Astrocyte of the hippocampus (primary cell): ENCODE data around the gene ALOX5AP.

Experiments used
- DNase-seq: peaks from one replicate; pipeline ENCODE4 v3.0.0; 2011; ENCODE audit warnings: low read depth, low spot score

The ALOX5AP gene

DNA sequence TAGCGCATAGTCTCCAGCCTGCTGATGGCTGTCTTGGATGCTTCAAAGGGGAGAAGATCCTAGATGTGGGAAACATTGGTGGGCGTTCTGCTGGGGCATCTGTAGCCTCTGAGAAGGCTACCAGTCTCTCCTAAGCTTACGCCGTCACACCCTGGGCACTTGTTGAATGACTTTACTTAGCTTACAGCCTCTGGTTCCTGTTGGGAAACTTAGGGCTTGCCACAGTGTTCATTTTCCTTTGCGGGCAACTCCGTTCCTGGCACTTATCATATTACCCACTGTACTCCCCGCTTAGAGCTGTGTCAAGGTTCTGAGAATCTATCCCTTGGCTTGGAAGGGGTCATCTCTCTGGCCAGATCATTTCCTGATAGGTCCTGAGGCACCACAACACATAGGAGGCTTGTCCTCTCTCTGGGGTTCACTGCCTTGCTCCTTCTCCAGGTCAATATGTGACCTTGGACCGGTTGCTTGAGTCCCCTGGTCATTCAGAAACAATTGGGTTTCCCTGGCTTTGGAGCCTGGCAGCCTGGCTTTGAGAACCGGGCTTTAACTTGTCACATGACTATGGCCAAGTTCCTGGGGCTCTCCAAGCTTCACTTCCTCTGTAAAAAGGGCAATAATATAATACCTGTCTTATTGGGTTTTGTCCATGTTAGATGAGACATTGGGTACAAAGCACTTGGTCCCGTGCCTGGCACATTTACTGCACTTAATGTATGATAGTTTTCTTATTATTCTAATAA, 20.5 kb upstream of the ALOX5AP start:
- no peak for DNase-seq

GRCh38 chr13:30715372-30715756, 20.0 kb upstream of the ALOX5AP start:
- no peak for DNase-seq

DNA sequence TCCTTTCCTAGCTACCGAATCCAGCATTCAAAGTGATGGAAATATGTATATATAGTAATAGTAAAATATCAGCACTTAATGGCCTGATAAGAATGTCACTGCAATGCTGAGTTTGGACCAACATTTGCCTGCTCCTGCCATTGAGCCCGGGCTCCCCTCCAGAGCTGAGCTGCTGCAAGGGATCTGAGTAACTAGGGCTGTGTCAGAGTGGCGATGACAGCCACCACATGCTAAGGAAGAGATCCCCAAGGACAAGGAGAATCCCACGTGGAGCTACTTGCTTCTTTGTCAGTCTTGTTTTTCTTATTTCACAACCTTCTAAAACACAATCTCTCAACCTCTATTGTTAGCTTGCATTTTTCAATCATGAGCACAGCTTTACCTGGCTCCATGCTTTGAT, 19.5 kb upstream of the ALOX5AP start:
- DNase-seq: no peak

- peak; percentile 68 for DNase-seq
Observed at GRCh38 chr13:30718661-30719524, 16.4 kb upstream of the ALOX5AP start.

DNA sequence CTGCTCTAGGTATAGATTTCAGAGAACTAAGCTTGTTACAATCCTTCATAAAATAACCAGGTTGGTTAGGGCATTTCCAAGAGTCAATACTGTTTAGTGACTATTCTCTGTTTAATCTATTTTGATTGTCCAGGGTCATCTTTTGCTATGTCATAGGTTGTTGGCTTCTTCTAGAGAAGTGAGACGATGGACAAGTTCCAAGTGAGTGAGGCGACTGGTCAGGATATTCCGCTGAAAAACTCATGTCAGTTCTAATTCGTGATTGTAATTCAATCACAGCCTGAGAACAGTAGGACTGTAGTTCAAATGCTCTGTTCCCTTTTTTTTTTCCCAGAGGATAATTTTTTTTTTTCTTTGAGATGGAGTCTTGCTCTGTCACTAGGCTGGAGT, 15.8 kb upstream of the ALOX5AP start:
- DNase-seq: no peak

GRCh38 chr13:30720172-30720869, 15.0 kb upstream of the ALOX5AP start:
- no peak for DNase-seq

DNA sequence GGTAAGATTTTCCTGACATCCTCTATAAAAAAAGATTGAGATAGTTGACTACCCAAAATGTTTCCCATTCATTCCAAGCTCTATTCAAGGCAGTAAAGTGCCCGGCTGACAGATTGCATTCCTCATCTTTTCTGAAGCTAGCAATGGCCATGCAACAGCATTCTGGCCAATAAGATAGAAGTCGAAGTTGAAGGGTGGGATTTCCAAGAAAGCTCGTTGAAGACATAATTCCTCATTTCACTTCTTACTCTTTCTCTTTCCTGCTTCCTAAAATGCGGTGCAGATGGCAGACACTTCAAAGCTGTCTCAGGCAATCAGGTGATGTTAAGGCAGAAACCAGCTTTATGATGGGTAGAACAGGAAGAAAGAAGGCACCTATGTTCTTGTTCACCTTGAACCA, 13.4 kb upstream of the ALOX5AP start:
- no peak for DNase-seq

- DNase-seq: no peak
Observed at GRCh38 chr13:30722361-30722760, 13.0 kb upstream of the ALOX5AP start.

DNA sequence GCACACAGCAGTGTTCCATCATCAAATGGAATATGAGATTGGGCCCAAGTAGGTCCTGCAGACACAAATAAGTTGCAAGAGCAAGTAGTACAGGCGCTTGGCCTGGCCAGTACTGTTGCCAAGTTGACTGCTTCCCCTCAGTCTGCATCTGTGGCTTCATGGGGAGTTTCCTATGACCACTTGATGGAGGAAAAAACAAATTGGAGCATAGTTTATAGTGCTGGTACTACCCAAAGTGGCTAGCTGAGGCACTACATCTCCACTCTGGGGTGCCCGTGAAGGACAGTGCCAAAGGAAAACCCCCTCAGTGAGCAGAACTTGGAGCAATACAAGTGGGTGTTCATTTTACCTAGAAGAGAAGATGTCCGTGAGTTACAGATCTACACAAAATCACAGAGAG, 10.6 kb upstream of the ALOX5AP start:
- DNase-seq: no peak

DNA sequence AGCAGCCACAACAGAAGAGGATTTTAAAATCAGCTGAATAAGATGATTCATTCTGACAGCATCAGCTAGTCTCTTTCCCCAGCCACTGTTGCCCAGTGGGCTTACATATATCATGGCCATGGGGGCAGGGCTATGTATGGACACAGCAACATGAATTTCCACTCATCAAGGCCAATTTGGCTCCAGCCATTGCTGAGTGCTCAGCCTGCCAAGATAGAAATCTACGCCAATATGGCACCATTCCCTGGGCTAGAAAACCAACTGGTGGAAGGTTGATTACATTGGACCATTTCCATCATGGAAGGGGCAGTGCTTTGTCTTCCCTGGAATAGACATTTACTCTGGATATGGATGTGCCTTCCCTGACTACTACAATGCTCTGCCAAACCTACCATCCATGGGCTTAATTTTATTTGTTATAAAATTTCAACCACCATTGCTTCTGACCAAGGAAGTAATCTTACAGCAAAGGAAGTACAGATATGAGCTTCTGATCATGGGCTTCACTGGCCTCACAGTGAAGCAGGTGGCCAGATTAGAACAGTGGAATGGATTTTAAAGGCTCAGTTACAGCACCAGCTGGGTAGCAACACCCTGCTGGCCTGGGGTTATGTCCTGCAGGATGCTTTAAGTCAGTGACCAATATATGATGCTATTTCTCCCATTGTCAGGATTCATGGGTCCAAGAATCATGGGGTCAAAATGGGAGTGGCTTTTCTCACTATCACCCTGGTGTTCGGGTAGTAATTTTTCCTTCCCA, 9.8 kb upstream of the ALOX5AP start:
- DNase-seq: peak; percentile 73

DNA sequence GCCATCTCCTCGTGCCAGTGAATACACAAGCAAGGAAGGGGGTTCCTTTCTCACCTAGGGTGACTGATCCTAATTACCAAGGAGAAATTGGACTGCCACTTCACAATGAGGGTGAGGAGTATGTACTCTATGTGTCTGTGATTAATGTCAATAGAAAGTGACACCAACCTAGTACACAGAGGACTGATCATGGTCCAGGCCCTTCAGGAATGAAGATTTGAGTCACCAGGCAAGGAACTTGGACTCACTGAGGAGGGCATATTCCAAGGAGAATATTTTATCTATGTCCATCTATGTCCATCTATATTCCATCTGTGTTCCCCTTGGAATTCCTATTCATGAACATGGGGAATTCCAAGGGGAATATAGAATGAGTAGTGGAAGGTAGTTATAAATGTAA, 9.2 kb upstream of the ALOX5AP start:
- no peak for DNase-seq

- no peak for DNase-seq
Observed at GRCh38 chr13:30727491-30728355, 7.6 kb upstream of the ALOX5AP start.

- DNase-seq: no peak
Observed at GRCh38 chr13:30729801-30730200, 5.5 kb upstream of the ALOX5AP start.

- peak; percentile 53 for DNase-seq
Observed at GRCh38 chr13:30730526-30730925, 4.8 kb upstream of the ALOX5AP start.

DNA sequence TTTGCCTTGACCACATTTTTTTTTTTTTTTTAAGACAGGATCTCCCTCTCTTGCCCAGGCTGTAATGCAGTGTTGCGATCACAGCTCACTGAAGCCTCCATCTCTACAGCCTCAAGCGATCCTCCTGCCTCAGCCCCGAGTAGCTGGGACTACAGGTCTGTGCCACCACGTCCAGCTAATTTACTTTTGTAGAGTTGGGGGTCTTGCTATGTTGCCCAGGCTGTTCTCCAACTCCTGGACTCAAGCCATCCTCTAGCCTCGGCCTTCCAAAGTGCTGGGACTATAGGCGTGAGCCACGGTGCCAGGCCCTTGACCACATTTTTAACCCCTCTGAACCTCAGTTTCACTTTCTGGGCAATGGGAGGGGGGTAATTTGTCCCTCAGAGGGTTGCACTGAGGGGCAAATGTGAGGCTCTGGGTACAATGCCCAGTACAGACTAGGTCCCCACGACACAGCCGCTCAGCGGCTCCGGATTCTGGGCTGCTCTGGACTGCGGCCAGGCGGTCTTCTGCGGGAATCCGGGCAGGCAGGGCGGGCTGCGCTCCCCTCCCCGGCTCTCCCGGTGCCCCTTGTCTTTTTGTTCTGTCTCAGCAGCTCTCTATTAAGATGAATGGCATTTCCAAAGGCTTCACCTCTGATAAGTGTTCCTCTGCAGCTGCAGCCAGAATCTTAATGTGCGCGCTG, 3.8 kb upstream of the ALOX5AP start:
- peak; percentile 43 for DNase-seq

- DNase-seq: no peak
Observed at GRCh38 chr13:30732046-30732390, 3.3 kb upstream of the ALOX5AP start.

GRCh38 chr13:30734439-30734838, 904 bp upstream of the ALOX5AP start:
- peak; percentile 74 for DNase-seq

DNA sequence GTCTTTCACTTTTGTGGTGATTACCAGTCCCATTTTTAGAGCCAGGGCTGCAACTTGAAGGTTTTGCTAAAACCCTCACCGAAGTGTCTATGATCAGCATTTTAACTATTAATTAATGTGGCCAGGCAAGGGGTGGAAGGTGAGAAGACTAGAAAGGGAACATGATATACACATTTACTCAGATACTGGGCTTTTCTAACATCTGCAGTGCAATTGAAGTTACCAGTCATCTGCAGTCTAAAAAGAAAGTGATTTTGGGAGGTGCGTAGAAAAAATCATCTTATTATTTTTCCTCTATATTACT, 481 bp downstream of the ALOX5AP start:
- DNase-seq: no peak

DNA sequence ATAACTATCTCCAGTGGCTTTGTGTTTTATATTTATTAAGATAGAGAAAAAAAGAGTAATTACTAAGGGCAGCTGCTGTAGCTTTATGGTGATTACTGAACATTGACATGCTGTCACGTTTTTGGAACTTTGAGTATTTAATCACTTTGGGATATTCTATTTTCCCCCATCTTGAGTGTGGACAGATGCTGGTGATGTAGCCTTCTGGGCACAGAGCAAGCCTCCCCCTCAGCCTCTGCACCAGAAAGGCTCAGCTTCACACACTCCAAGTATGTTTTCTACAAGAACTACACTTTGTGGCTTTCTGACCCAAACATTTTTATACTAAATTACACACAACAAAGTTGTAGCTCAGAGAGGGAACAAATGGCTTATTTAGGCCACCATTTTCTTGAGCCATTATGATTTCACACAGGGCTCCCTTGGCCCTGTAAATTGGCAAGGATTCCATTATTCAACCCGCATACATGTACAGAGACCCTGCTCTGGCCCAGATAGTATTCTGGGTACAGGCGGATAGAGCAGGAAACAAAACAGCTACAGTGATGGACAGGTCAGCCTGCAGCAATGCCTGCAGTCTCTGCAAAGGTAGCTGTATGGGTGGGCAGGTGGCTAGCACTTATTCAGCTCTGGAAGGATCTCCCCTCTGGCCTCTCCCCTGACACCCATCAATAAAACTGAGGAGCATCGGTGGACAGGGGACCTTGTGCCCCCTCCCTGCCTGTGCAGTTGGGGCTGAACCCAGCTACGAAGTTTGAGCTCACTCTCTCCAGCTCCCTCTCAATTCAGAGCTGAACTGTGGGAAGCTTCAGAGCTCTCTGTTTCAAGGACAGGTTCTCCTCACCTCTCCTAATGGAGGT, 1.3 kb downstream of the ALOX5AP start:
- DNase-seq: no peak
